Measurements from ENCODE around the gene IL22. TPM values are rescaled to one million over a fixed set of nuclear protein-coding genes. Genes with fewer than 3 reads are reported as not detected.

Gene IL22
- total and polyA plus RNA-seq, 9 of the 15 experiments (the other 6 are each of a cell fraction or from before 2014, with no cell fraction given), result not detected

DNA sequence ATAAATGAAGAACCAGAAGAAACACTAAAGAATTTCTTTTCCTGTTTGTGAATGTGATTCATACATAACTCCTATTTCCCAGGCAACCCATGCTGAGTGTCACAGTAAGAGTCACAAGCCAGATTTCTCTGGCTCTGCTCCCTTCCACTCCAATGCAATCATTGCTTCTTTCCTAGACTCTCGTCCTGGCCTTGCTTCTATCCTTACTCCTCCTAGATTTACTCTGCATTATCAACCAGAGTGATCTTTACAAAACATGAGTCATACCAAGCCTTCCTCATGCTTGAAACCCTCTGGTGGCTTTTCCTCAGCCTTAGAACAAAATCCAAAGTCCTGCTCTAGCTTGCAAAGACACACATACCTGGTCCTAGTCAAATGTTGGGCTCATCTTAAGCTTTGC lies 13.3 kb downstream of the IL22 start (continued):
- TF ChIP-seq, protein P1, sequence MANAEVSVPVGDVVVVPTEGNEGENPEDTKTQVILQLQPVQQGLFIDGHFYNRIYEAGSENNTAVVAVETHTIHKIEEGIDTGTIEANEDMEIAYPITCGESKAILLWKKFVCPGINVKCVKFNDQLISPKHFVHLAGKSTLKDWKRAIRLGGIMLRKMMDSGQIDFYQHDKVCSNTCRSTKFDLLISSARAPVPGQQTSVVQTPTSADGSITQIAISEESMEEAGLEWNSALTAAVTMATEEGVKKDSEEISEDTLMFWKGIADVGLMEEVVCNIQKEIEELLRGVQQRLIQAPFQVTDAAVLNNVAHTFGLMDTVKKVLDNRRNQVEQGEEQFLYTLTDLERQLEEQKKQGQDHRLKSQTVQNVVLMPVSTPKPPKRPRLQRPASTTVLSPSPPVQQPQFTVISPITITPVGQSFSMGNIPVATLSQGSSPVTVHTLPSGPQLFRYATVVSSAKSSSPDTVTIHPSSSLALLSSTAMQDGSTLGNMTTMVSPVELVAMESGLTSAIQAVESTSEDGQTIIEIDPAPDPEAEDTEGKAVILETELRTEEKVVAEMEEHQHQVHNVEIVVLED (CRISPR knock-in tag; IDR thresholded peaks at IDR 0.05), result no peak
- TF ChIP-seq, protein P2, sequence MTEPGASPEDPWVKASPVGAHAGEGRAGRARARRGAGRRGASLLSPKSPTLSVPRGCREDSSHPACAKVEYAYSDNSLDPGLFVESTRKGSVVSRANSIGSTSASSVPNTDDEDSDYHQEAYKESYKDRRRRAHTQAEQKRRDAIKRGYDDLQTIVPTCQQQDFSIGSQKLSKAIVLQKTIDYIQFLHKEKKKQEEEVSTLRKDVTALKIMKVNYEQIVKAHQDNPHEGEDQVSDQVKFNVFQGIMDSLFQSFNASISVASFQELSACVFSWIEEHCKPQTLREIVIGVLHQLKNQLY (CRISPR knock-in tag; conservative IDR thresholded peaks at IDR 0.05), result no peak
- TF ChIP-seq MAFG (tag; conservative IDR thresholded peaks at IDR 0.05), result no peak
- no peak for TF ChIP-seq NELFE (IDR thresholded peaks at IDR 0.05; ENCODE audit: insufficient read depth, insufficient read length)
- no peak for TF ChIP-seq SRSF1 (IDR thresholded peaks at IDR 0.05; ENCODE audit: low read depth, low read length)
- TF ChIP-seq, protein P3, sequence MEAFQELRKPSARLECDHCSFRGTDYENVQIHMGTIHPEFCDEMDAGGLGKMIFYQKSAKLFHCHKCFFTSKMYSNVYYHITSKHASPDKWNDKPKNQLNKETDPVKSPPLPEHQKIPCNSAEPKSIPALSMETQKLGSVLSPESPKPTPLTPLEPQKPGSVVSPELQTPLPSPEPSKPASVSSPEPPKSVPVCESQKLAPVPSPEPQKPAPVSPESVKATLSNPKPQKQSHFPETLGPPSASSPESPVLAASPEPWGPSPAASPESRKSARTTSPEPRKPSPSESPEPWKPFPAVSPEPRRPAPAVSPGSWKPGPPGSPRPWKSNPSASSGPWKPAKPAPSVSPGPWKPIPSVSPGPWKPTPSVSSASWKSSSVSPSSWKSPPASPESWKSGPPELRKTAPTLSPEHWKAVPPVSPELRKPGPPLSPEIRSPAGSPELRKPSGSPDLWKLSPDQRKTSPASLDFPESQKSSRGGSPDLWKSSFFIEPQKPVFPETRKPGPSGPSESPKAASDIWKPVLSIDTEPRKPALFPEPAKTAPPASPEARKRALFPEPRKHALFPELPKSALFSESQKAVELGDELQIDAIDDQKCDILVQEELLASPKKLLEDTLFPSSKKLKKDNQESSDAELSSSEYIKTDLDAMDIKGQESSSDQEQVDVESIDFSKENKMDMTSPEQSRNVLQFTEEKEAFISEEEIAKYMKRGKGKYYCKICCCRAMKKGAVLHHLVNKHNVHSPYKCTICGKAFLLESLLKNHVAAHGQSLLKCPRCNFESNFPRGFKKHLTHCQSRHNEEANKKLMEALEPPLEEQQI (IDR thresholded peaks at IDR 0.05), result no peak
- no peak for TF ChIP-seq CGGBP1 (CRISPR knock-in tag; IDR thresholded peaks at IDR 0.05)
- TF ChIP-seq FOXA1 (IDR thresholded peaks at IDR 0.05; ENCODE audit: borderline replicate concordance), result no peak
- no peak for TF ChIP-seq E2F8 (IDR thresholded peaks at IDR 0.05; ENCODE audit: low read depth, partially characterized antibody)
- no peak for TF ChIP-seq HDAC6 (IDR thresholded peaks at IDR 0.05; ENCODE audit: low read depth, low read length)
- no peak for TF ChIP-seq PML (IDR thresholded peaks at IDR 0.05; ENCODE audit: low read length)
- TF ChIP-seq BRD4 (IDR thresholded peaks at IDR 0.05), result no peak
- TF ChIP-seq CBX8 (IDR thresholded peaks at IDR 0.05; ENCODE audit: borderline replicate concordance, extremely low read depth, low read depth, low read length, poor library complexity, severe bottlenecking), result no peak
- TF ChIP-seq JUN (IDR thresholded peaks at IDR 0.05; ENCODE audit: borderline replicate concordance, low read depth, low read length), result peak; percentile 90
- no peak for TF ChIP-seq JUN (CRISPR knock-in tag; IDR thresholded peaks at IDR 0.05; ENCODE audit: borderline replicate concordance)
- no peak for TF ChIP-seq CREM (IDR thresholded peaks at IDR 0.05; ENCODE audit: low read depth)
- TF ChIP-seq RCOR1 (IDR thresholded peaks at IDR 0.05; ENCODE audit: borderline replicate concordance in 1 of 2, low read depth in 2 of 2, low read length in 2 of 2), result peak in 1 of 2 experiments; percentile 63; a peak in 1 of 4 replicates
- no peak for TF ChIP-seq HNRNPK (IDR thresholded peaks at IDR 0.05; ENCODE audit: low read depth, low read length, poor library complexity, severe bottlenecking)
